Adrenal gland (tissue), 12 donors: ENCODE data around the gene SSBP2. TPM values are rescaled to one million over a fixed set of nuclear protein-coding genes. Genes with fewer than 3 reads are reported as not detected.
"Not testable (repeated sequence)": the region's sequence is repeated elsewhere in the genome, so short reads cannot be mapped to it uniquely, and the experiment has no call there.

ENCODE experiments used
- DNase-seq, 7 donors: peaks; one replicate each; pipeline ENCODE4 v3.0.0-alpha.2; 2019 to 2020
- H3K27ac ChIP-seq, 5 donors: fragments of 200-600 bp; sonication (generic) in 4 of 5; 1 replicate in 3 of 5; 2 replicates in 2 of 5; pipeline versions ENCODE4 v1.5.1 to v1.8.0; 2016 to 2020; ENCODE audit warnings: mild to moderate bottlenecking in 1 of 5
- H3K27me3 ChIP-seq: fragments of 200-600 bp; 2 replicates; pipeline ENCODE4 v1.8.0; 2021
- H3K36me3 ChIP-seq, 2 donors: fragments of 200-600 bp; replicated peaks in 1 of 2; 1 replicate in 1 of 2; 2 replicates in 1 of 2; pipeline versions ENCODE4 v1.5.1 to v1.8.0; 2018 to 2022
- H3K4me1 ChIP-seq, 2 donors: fragments of 200-600 bp; replicated peaks in 1 of 2; 1 replicate in 1 of 2; 2 replicates in 1 of 2; pipeline versions ENCODE4 v1.5.1 to v1.8.0; 2018 to 2021
- H3K4me3 ChIP-seq, 4 donors: fragments of 200-600 bp; sonication (generic) in 3 of 4; one replicate each; pipeline ENCODE4 v1.5.1; 2016 to 2018
- H3K9me3 ChIP-seq, 3 donors: fragments of 200-600 bp; sonication (generic) in 1 of 3; replicated peaks in 1 of 3; 1 replicate in 2 of 3; 2 replicates in 1 of 3; pipeline versions ENCODE4 v1.5.1 to v1.8.0; 2016 to 2021
- CTCF ChIP-seq, 6 experiments: fragments of 450-650 bp in 4 of 6; fragments of 200-600 bp in 2 of 6; sonication (generic) in 1 of 6; IDR thresholded peaks; 1 replicate in 5 of 6; 2 replicates in 1 of 6; pipeline versions ENCODE4 v1.5.1 to v1.8.0; 2016 to 2021; ENCODE audit warnings: antibody characterized with exemption in 6 of 6, mild to moderate bottlenecking in 2 of 6, moderate library complexity in 1 of 6
- POLR2A ChIP-seq, 2 donors: fragments of 450-650 bp; IDR thresholded peaks; one replicate each; pipeline ENCODE4 v1.6.1; 2017; ENCODE audit warnings: antibody characterized with exemption in 2 of 2, mild to moderate bottlenecking in 2 of 2, moderate library complexity in 1 of 2
- WGBS, 4 donors: extraction: QIAGEN DNeasy Blood & Tissue Kit in 2 of 4; methylation state at CpG; one replicate each; pipeline versions ENCODE4 v1.1.5 to v1.1.7; 2013 to 2017; 5-methylcytosine and 5-hydroxymethylcytosine counted together
- intact Hi-C, 2 donors: fragments of 100-400 bp; cut with DNase I; formaldehyde crosslinking; loops; one replicate each; pipeline versions ENCODE4 v1.14.1 to v1.15.0; 2022 to 2023
- polyA plus RNA-seq, 3 donors: library from polyadenylated mRNA; stranded (reverse); fragments of 200-250 nt in 2 of 3; fragments of 350-450 nt in 1 of 3; fragmentation: Illumina TruSeq in 1 of 3; extraction: RNeasy Lipid Tissue Mini Kit (QIAGEN cat#74804) in 1 of 3; gene quantifications; one replicate each; pipeline ENCODE4 v1.2.3, GENCODE V29; 2013 to 2014
- total RNA-seq, 9 donors: library from RNA; depleted of rRNA in 4 of 9; stranded (reverse); fragments of >200 nt in 4 of 9; fragments of 120-200 nt in 1 of 9; fragmentation: NEBNext Ultra II Directional in 1 of 9; extraction: Animal tissue kit (Norgen Biotek cat#: 25700) in 1 of 9; gene quantifications; one replicate each; pipeline versions ENCODE4 v1.1.0 to v1.2.4, GENCODE V29; 2013 to 2023
- donor health status: healthy with polysubstance abuse.
- donor health status: Bipolar disorder and iron deficiency.
- donor health status: DM: yes; HTN: yes; CAD: no.
- donor health status: DM: no; HTN: no; CAD: no.
- donor health status: DM: no; HTN: no; CAD: no.
- donor health status: DM: yes; HTN: yes; CAD: no.

SSBP2 gene
- total and polyA plus RNA-seq, 12 donors, result 16.2 to 424 (median 25.4) TPM

GRCh38 chr5:81605299-81605698 lies 145.6 kb downstream of the SSBP2 start:
- WGBS, 4 donors, result 97 to 100% (median 98%) methylated on average over 2 of the region's 2 CpGs

GRCh38 chr5:81604193-81604592 lies 146.7 kb downstream of the SSBP2 start:
- H3K4me1 ChIP-seq, result peaks cover 0 to 3% of the 10 kb centered on the region in 2 donors
- no peak overlapping the region for H3K27ac ChIP-seq
- no peak overlapping the region for H3K4me3 ChIP-seq
- H3K9me3 ChIP-seq, result no peaks in the 10 kb centered on the region
- peaks cover 0 to 3% of the 10 kb centered on the region in 2 donors for H3K36me3 ChIP-seq
- no peak for DNase-seq
- intact Hi-C loops, result no loop called here
- no peak for TF ChIP-seq POLR2A (IDR thresholded peaks at IDR 0.05)
- TF ChIP-seq CTCF (IDR thresholded peaks at IDR 0.05), result no peak
- H3K27me3 ChIP-seq, result no peaks in the 10 kb centered on the region

More at GRCh38 chr5:81605299-81605698, 145.6 kb downstream of the SSBP2 start:
- intact Hi-C loops, result no loop called here
- no peaks in the 10 kb centered on the region for H3K9me3 ChIP-seq
- TF ChIP-seq CTCF (IDR thresholded peaks at IDR 0.05) (no peak), POLR2A (IDR thresholded peaks at IDR 0.05) (no peak)
- no peaks in the 10 kb centered on the region for H3K27me3 ChIP-seq
- H3K27ac ChIP-seq, result no peak overlapping the region
- peaks cover 0 to 3% of the 10 kb centered on the region in 2 donors for H3K4me1 ChIP-seq
- no peak overlapping the region for H3K4me3 ChIP-seq
- H3K36me3 ChIP-seq, result peaks cover 0 to 3% of the 10 kb centered on the region in 2 donors
- DNase-seq, result no peak

GRCh38 chr5:81601919-81602318 lies 149.0 kb downstream of the SSBP2 start:
- no peak for DNase-seq
- TF ChIP-seq POLR2A (IDR thresholded peaks at IDR 0.05) (no peak), CTCF (IDR thresholded peaks at IDR 0.05) (no peak)
- Histone ChIP-seq H3K27ac (no peak overlapping the region), H3K4me1 (peaks cover 0 to 3% of the 10 kb centered on the region in 2 donors), H3K4me3 (no peak overlapping the region), H3K27me3 (no peaks in the 10 kb centered on the region), H3K9me3 (no peaks in the 10 kb centered on the region), H3K36me3 (no peaks in the 10 kb centered on the region)
- 91 to 100% (median 95%) methylated on average over 1 of the region's 1 CpG for WGBS, 4 donors
- intact Hi-C loops, result no loop called here

GRCh38 chr5:81592085-81592484 lies 158.8 kb downstream of the SSBP2 start:
- H3K4me1 ChIP-seq, H3K4me3 ChIP-seq, H3K27ac ChIP-seq, H3K9me3 ChIP-seq, H3K36me3 ChIP-seq, intact Hi-C loops, DNase-seq, H3K27me3 ChIP-seq: not testable (repeated sequence)
- 86 to 95% (median 95%) methylated on average over 7 to 10 of the region's 10 CpGs for WGBS, 4 donors
